Fibroblast of lung (primary cell): ENCODE measurements around the gene APLF. TPM values are rescaled to one million over a fixed set of nuclear protein-coding genes. Genes with fewer than 3 reads are reported as not detected.

Experiments used
- DNase-seq, 2 donors: peaks; one replicate each; pipeline versions ENCODE4 v3.0.0 to v3.0.0-alpha.2; 2010; ENCODE audit warnings: low read depth in 2 of 2
- H2AFZ ChIP-seq: 2 replicates; pipeline ENCODE4 v1.5.1; 2012; ENCODE audit warnings: low read length, control low read depth, inconsistent platforms
- H3K27ac ChIP-seq: 2 replicates; pipeline ENCODE4 v1.5.1; 2011; ENCODE audit warnings: low read length, control low read depth; ENCODE audit not compliant: insufficient read depth
- H3K27me3 ChIP-seq: 2 replicates; pipeline ENCODE4 v1.5.1; 2011; ENCODE audit warnings: mild to moderate bottlenecking, low read length; ENCODE audit not compliant: control insufficient read depth, insufficient read depth
- H3K36me3 ChIP-seq: 2 replicates; pipeline ENCODE4 v1.5.1; 2011; ENCODE audit warnings: low read length; ENCODE audit not compliant: control insufficient read depth, insufficient read depth
- H3K4me1 ChIP-seq: 2 replicates; pipeline ENCODE4 v1.5.1; 2011; ENCODE audit warnings: low read length; ENCODE audit not compliant: control insufficient read depth, insufficient read depth; ENCODE audit errors: extremely low read depth
- H3K4me2 ChIP-seq: 2 replicates; pipeline ENCODE4 v1.5.1; 2011; ENCODE audit warnings: low read length, control low read depth; ENCODE audit not compliant: insufficient read depth; ENCODE audit errors: extremely low read depth
- H3K4me3 ChIP-seq, 4 experiments: fragments of 200-600 bp in 1 of 4; sonication (generic) in 1 of 4; replicated peaks in 1 of 4; 2 replicates each; pipeline ENCODE4 v1.5.1; 2011 to 2016; ENCODE audit warnings: low read length in 4 of 4, low read depth in 3 of 4, mild to moderate bottlenecking in 3 of 4, control low read depth in 2 of 4, inconsistent platforms in 1 of 4, mixed read lengths in 1 of 4; ENCODE audit not compliant: insufficient read depth in 1 of 4; ENCODE audit errors: control extremely low read depth in 1 of 4
- H3K79me2 ChIP-seq: 2 replicates; pipeline ENCODE4 v1.5.1; 2012; ENCODE audit warnings: mild to moderate bottlenecking, low read length, inconsistent platforms; ENCODE audit not compliant: control insufficient read depth, insufficient read depth
- H3K9ac ChIP-seq: 2 replicates; pipeline ENCODE4 v1.5.1; 2011; ENCODE audit warnings: mild to moderate bottlenecking, low read length, control low read depth; ENCODE audit not compliant: insufficient read depth
- H3K9me3 ChIP-seq: 2 replicates; pipeline ENCODE4 v1.5.1; 2012; ENCODE audit warnings: low read depth, low read length; ENCODE audit not compliant: control insufficient read depth, insufficient read depth
- H4K20me1 ChIP-seq: 2 replicates; pipeline ENCODE4 v1.5.1; 2011; ENCODE audit warnings: low read length; ENCODE audit not compliant: control insufficient read depth, insufficient read depth; ENCODE audit errors: extremely low read depth
- EZH2 ChIP-seq: IDR thresholded peaks from 2 replicates; pipeline ENCODE4 v1.5.1; 2012; ENCODE audit warnings: low read length, control low read depth, mild to moderate bottlenecking; ENCODE audit errors: missing control alignments
- polyA plus RNA-seq, 2 donors: library from polyadenylated mRNA; depleted of rRNA in 1 of 2; stranded (reverse) in 1 of 2; unstranded in 1 of 2; fragments of >200 nt; gene quantifications; 2 replicates each; pipeline ENCODE4 v1.2.1, GENCODE V29; 2011 to 2012; ENCODE audit warnings: missing spikeins in 1 of 2
- total RNA-seq: library from RNA; depleted of rRNA; stranded (reverse); fragments of >200 nt; gene quantifications from 2 replicates; pipeline ENCODE4 v1.2.1, GENCODE V29; 2014
- TF ChIP-seq, protein P1 (sequence below), 2 donors: IDR thresholded peaks in 1 of 2; conservative IDR thresholded peaks in 1 of 2; 1 replicate in 1 of 2; 2 replicates in 1 of 2; pipeline ENCODE4 v1.5.1; 2011 to 2012; ENCODE audit warnings: low read length in 2 of 2, control low read depth in 1 of 2, inconsistent platforms in 1 of 2, low read depth in 1 of 2, mild to moderate bottlenecking in 1 of 2

APLF gene
- total and polyA plus RNA-seq, 2 donors (not counting 1 experiment from before 2014, with no cell fraction given) = 1.6 to 9.4 TPM

DNA sequence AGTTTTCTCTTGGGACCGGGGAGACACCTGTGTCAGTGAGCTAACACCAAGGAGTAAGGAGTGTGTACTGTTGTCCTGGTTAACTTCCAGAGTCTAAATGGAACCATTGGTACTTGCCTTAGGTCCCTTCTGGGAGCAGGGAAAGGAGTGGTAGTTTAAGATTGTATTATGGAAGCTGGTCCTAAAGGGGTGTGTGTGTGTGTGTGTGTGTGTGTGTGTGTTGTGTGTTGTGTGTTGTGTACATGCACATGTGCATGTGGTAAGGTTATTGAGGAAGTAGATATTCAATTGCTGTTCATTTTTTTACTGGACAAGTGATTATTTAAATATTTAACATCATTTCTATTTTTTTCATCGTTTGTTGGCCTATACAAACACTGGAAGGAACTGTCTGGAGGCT lies 1.4 kb downstream of the APLF start:
- Histone ChIP-seq H3K27ac (no peak overlapping the region), H3K36me3 (no peaks in the 10 kb centered on the region), H3K9ac (no peak overlapping the region), H3K27me3 (no peaks in the 10 kb centered on the region), H3K4me1 (peaks cover 4% of the 10 kb centered on the region), H3K79me2 (no peaks in the 10 kb centered on the region), H3K4me2 (no peak overlapping the region), H2AFZ (no peak overlapping the region), H3K4me3 (no peak overlapping the region), H4K20me1 (no peaks in the 10 kb centered on the region), H3K9me3 (no peaks in the 10 kb centered on the region)
- DNase-seq = no peak
- TF ChIP-seq, protein P1, sequence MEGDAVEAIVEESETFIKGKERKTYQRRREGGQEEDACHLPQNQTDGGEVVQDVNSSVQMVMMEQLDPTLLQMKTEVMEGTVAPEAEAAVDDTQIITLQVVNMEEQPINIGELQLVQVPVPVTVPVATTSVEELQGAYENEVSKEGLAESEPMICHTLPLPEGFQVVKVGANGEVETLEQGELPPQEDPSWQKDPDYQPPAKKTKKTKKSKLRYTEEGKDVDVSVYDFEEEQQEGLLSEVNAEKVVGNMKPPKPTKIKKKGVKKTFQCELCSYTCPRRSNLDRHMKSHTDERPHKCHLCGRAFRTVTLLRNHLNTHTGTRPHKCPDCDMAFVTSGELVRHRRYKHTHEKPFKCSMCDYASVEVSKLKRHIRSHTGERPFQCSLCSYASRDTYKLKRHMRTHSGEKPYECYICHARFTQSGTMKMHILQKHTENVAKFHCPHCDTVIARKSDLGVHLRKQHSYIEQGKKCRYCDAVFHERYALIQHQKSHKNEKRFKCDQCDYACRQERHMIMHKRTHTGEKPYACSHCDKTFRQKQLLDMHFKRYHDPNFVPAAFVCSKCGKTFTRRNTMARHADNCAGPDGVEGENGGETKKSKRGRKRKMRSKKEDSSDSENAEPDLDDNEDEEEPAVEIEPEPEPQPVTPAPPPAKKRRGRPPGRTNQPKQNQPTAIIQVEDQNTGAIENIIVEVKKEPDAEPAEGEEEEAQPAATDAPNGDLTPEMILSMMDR (conservative IDR thresholded peaks at IDR 0.05 in 1 of 2, IDR thresholded peaks at IDR 0.05 in 1 of 2; ENCODE audit: low read depth in 1 of 2, low read length in 2 of 2) = no peak
- TF ChIP-seq EZH2 = no peak

DNA sequence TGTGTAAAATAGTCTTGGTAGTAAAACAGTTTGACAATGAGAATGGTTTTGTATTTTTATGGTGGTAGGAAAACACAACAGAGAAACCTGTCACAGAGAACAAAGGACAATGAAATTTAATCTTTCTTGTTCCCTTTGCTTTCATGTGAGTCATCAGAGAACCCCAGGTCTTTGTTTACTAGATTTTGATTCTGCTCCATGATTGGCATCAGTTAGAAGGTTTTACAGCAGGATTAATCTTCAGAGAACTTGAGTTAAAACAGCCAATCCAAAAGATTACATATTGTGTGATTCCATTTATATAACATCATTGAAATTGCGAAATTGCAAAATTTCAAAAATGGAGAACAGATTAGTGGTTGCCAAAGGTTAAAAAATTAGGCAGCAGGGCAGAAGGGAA lies 2.5 kb downstream of the APLF start:
- Histone ChIP-seq H3K9ac (no peak overlapping the region), H3K27me3 (no peaks in the 10 kb centered on the region), H3K4me3 (no peak overlapping the region), H3K36me3 (no peaks in the 10 kb centered on the region), H3K27ac (no peak overlapping the region), H2AFZ (no peak overlapping the region), H3K79me2 (no peaks in the 10 kb centered on the region), H3K9me3 (no peaks in the 10 kb centered on the region), H4K20me1 (no peaks in the 10 kb centered on the region), H3K4me2 (no peak overlapping the region), H3K4me1 (peaks cover 4% of the 10 kb centered on the region)
- TF ChIP-seq, protein P1 (conservative IDR thresholded peaks at IDR 0.05 in 1 of 2, IDR thresholded peaks at IDR 0.05 in 1 of 2; ENCODE audit: low read depth in 1 of 2, low read length in 2 of 2) = no peak
- no peak for TF ChIP-seq EZH2
- DNase-seq = peak in 1 of 2 donors; percentile 16

DNA sequence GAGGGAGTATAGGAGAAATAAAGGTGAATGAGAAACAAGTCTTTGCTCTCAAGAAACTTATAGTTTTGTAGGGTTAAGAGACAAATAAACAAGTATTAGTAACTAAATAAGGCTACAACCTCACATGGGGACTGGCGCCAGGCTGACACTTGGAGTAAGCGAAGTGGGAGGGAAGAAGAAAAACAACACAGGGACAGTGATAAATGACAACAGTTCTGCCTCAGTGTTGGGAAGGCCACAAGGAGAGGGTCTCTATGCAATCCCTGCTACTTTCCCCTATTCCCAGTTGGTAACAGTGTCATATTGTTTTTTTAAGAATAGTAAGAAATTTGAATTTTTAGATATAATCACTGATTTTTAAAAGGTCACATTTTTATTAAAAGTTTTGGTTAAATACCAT lies 4.0 kb downstream of the APLF start:
- no peak for DNase-seq

More for the DNA sequence above, 4.0 kb downstream of the APLF start:
- H3K4me1 ChIP-seq = no peaks in the 10 kb centered on the region
- H3K79me2 ChIP-seq = no peaks in the 10 kb centered on the region
- no peak overlapping the region for H2AFZ ChIP-seq
- no peak overlapping the region for H3K4me3 ChIP-seq
- no peaks in the 10 kb centered on the region for H4K20me1 ChIP-seq
- H3K9me3 ChIP-seq = no peaks in the 10 kb centered on the region
- TF ChIP-seq EZH2 = no peak
- TF ChIP-seq, protein P1 (conservative IDR thresholded peaks at IDR 0.05 in 1 of 2, IDR thresholded peaks at IDR 0.05 in 1 of 2; ENCODE audit: low read depth in 1 of 2, low read length in 2 of 2) = no peak
- H3K4me2 ChIP-seq = no peak overlapping the region
- H3K36me3 ChIP-seq = no peaks in the 10 kb centered on the region
- H3K27me3 ChIP-seq = no peaks in the 10 kb centered on the region
- no peak overlapping the region for H3K27ac ChIP-seq
- no peak overlapping the region for H3K9ac ChIP-seq
